ENCODE data around the gene SIM1.

DNA sequence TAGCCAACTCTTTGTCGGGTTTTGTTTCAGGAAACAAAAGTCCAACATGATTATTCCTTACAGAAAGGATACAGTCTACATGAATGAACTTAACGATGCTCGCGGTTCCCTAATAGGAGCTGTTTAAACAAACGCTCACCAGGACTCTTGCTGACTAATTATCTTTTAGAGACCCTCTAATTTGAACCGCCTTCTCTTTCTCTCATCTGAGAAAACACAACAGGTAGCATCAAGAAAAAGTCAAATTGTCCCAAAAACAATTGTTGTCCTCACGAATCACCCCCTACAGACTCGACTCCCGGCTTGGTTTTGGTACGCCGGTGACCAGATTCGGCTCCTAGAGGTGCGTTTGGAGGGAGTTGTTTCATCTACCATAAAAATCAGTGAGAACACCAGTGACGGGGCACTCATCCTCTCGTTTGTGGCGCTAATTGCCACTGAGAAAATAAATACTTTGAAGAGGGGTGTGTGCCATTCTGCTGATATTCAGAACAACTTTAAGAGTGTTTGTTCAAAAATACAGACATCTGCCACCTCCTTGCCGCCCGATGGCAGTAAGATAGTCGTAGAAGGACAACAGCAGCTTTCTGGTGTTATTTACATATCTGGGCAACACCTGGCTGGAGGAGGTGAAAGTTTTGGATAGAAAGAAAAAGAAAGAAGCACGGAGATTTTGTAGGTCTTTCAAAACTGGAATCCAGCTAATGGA lies 1.1 kb upstream of the SIM1 start:
- TF ChIP-seq, protein P1, sequence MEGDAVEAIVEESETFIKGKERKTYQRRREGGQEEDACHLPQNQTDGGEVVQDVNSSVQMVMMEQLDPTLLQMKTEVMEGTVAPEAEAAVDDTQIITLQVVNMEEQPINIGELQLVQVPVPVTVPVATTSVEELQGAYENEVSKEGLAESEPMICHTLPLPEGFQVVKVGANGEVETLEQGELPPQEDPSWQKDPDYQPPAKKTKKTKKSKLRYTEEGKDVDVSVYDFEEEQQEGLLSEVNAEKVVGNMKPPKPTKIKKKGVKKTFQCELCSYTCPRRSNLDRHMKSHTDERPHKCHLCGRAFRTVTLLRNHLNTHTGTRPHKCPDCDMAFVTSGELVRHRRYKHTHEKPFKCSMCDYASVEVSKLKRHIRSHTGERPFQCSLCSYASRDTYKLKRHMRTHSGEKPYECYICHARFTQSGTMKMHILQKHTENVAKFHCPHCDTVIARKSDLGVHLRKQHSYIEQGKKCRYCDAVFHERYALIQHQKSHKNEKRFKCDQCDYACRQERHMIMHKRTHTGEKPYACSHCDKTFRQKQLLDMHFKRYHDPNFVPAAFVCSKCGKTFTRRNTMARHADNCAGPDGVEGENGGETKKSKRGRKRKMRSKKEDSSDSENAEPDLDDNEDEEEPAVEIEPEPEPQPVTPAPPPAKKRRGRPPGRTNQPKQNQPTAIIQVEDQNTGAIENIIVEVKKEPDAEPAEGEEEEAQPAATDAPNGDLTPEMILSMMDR (conservative IDR thresholded peaks at IDR 0.05) = no peak
- TF ChIP-seq EZH2 (IDR thresholded peaks at IDR 0.05; ENCODE audit: low read depth) = no peak
